Activated T-cell treated with anti-CD3 and anti-CD28 coated beads, Interleukin-2, amount 50 U/mL, for 72 hours (primary cell): ENCODE data around the gene TDP1. TPM values are rescaled to one million over a fixed set of nuclear protein-coding genes. Genes with fewer than 3 reads are reported as not detected.

Source experiments
- ATAC-seq, 2 donors: fragments of 150-1000 bp; cut with Tn5 transposase; replicated peaks in 1 of 2; 2 replicates each; pipeline ENCODE4 v1.10.0; 2021; ENCODE audit warnings: moderate library complexity in 2 of 2, mild to moderate bottlenecking in 1 of 2
- DNase-seq, 2 donors: peaks; one replicate each; pipeline ENCODE4 v3.0.0; 2021 to 2022; ENCODE audit warnings: mixed read lengths in 1 of 2
- H3K27ac Mint-ChIP-seq: one replicate; pipeline ENCODE4 v1.8.0; 2022; ENCODE audit warnings: mild to moderate bottlenecking, moderate library complexity, mixed read lengths
- H3K27me3 Mint-ChIP-seq: one replicate; pipeline ENCODE4 v1.8.0; 2022; ENCODE audit warnings: low read depth, mixed read lengths
- H3K36me3 Mint-ChIP-seq, 2 donors: one replicate each; pipeline ENCODE4 v1.8.0; 2022; ENCODE audit warnings: mixed read lengths in 2 of 2, mild to moderate bottlenecking in 1 of 2; ENCODE audit not compliant: insufficient read depth in 2 of 2
- H3K4me1 Mint-ChIP-seq: one replicate; pipeline ENCODE4 v1.8.0; 2022; ENCODE audit warnings: low read depth, mixed read lengths
- H3K4me3 Mint-ChIP-seq, 2 donors: one replicate each; pipeline ENCODE4 v1.8.0; 2022; ENCODE audit warnings: mild to moderate bottlenecking in 2 of 2, mixed read lengths in 2 of 2, moderate library complexity in 2 of 2
- H3K9me3 Mint-ChIP-seq, 2 donors: one replicate each; pipeline ENCODE4 v1.8.0; 2022; ENCODE audit warnings: mixed read lengths in 2 of 2
- total RNA-seq, 2 donors: library from RNA; stranded (reverse); gene quantifications; one replicate each; pipeline ENCODE4 v1.2.3, GENCODE V29; 2022

The TDP1 gene
- 10 to 100 TPM; 98.4 to 99.1 TPM for total RNA-seq

GRCh38 chr14:89955745-89956660, at the start of gene TDP1:
TDP1 (plus strand) TSS chr14:89955927; CDS start chr14:89963115, 7,188 bp downstream.
- H3K4me3 Mint-ChIP-seq, result peak within 1 kb of the TSS; percentile 91 to 96
- DNase-seq (peak; percentile 97 to 98), ATAC-seq (peak; percentile 73 to 76)
- no peaks in the 10 kb centered on the region for H3K27me3 Mint-ChIP-seq
- peaks cover 58% of the 10 kb centered on the region for H3K4me1 Mint-ChIP-seq
- H3K27ac Mint-ChIP-seq, result peak within 1 kb of the TSS; percentile 96
- peaks cover 18 to 22% of the 10 kb centered on the region in 2 donors for H3K36me3 Mint-ChIP-seq
- H3K9me3 Mint-ChIP-seq, result no peaks in the 10 kb centered on the region

- Mint-ChIP-seq H3K4me3 (no peak overlapping the region), H3K27ac (no peak overlapping the region), H3K4me1 (peaks cover 16% of the 10 kb centered on the region), H3K9me3 (no peaks in the 10 kb centered on the region), H3K27me3 (peaks cover 5% of the 10 kb centered on the region), H3K36me3 (no peaks in the 10 kb centered on the region)
- DNase-seq, result no peak
- no peak for ATAC-seq
Measured at GRCh38 chr14:89906000-89906399, 49.7 kb upstream of the TDP1 start.

GRCh38 chr14:89907655-89908054, 48.1 kb upstream of the TDP1 start:
- DNase-seq, result no peak

GRCh38 chr14:89908712-89909450, 46.8 kb upstream of the TDP1 start:
- Mint-ChIP-seq H3K4me1 (peaks cover 8% of the 10 kb centered on the region), H3K27me3 (peaks cover 7% of the 10 kb centered on the region), H3K9me3 (no peaks in the 10 kb centered on the region), H3K36me3 (no peaks in the 10 kb centered on the region), H3K27ac (no peak overlapping the region), H3K4me3 (no peak overlapping the region)
- ATAC-seq, result no peak
- DNase-seq, result no peak

More at GRCh38 chr14:89907655-89908054, 48.1 kb upstream of the TDP1 start:
- Mint-ChIP-seq H3K4me1 (peaks cover 16% of the 10 kb centered on the region), H3K27me3 (peaks cover 5% of the 10 kb centered on the region), H3K27ac (no peak overlapping the region), H3K9me3 (no peaks in the 10 kb centered on the region), H3K4me3 (no peak overlapping the region), H3K36me3 (no peaks in the 10 kb centered on the region)
- no peak for ATAC-seq

GRCh38 chr14:89909586-89909985, 46.1 kb upstream of the TDP1 start:
- H3K27me3 Mint-ChIP-seq, result peaks cover 12% of the 10 kb centered on the region
- no peak overlapping the region for H3K4me3 Mint-ChIP-seq
- DNase-seq (no peak), ATAC-seq (no peak)
- no peaks in the 10 kb centered on the region for H3K9me3 Mint-ChIP-seq
- H3K27ac Mint-ChIP-seq, result no peak overlapping the region
- H3K4me1 Mint-ChIP-seq, result peaks cover 8% of the 10 kb centered on the region
- H3K36me3 Mint-ChIP-seq, result no peaks in the 10 kb centered on the region

GRCh38 chr14:89910691-89911009, 45.1 kb upstream of the TDP1 start:
- Mint-ChIP-seq H3K9me3 (no peaks in the 10 kb centered on the region), H3K27me3 (peaks cover 14% of the 10 kb centered on the region), H3K4me1 (peaks cover 3% of the 10 kb centered on the region), H3K4me3 (no peak overlapping the region), H3K27ac (no peak overlapping the region), H3K36me3 (no peaks in the 10 kb centered on the region)
- DNase-seq (no peak), ATAC-seq (no peak)

GRCh38 chr14:89911010-89911919, 44.5 kb upstream of the TDP1 start:
- no peaks in the 10 kb centered on the region for H3K9me3 Mint-ChIP-seq
- H3K36me3 Mint-ChIP-seq, result no peaks in the 10 kb centered on the region
- H3K4me3 Mint-ChIP-seq, result no peak overlapping the region
- DNase-seq (no peak), ATAC-seq (no peak)
- H3K27me3 Mint-ChIP-seq, result peaks cover 16% of the 10 kb centered on the region
- H3K27ac Mint-ChIP-seq, result no peak overlapping the region
- no peaks in the 10 kb centered on the region for H3K4me1 Mint-ChIP-seq

- Mint-ChIP-seq H3K9me3 (no peaks in the 10 kb centered on the region), H3K4me3 (no peak overlapping the region), H3K27me3 (peaks cover 18% of the 10 kb centered on the region), H3K4me1 (no peaks in the 10 kb centered on the region), H3K27ac (no peak overlapping the region), H3K36me3 (no peaks in the 10 kb centered on the region)
- DNase-seq (no peak), ATAC-seq (no peak)
Measured at GRCh38 chr14:89912221-89912620, 43.5 kb upstream of the TDP1 start.

- H3K36me3 Mint-ChIP-seq, result no peaks in the 10 kb centered on the region
- no peak overlapping the region for H3K4me3 Mint-ChIP-seq
- ATAC-seq, result no peak
- no peak overlapping the region for H3K27ac Mint-ChIP-seq
- no peaks in the 10 kb centered on the region for H3K4me1 Mint-ChIP-seq
- H3K27me3 Mint-ChIP-seq, result peaks cover 20% of the 10 kb centered on the region
- no peak for DNase-seq
- no peaks in the 10 kb centered on the region for H3K9me3 Mint-ChIP-seq
Measured at GRCh38 chr14:89912667-89913211, 43.0 kb upstream of the TDP1 start.

GRCh38 chr14:89915114-89915878, 40.4 kb upstream of the TDP1 start:
- Mint-ChIP-seq H3K27me3 (peaks cover 20% of the 10 kb centered on the region), H3K36me3 (no peaks in the 10 kb centered on the region), H3K4me3 (no peak overlapping the region), H3K9me3 (no peaks in the 10 kb centered on the region), H3K27ac (no peak overlapping the region), H3K4me1 (no peaks in the 10 kb centered on the region)
- no peak for ATAC-seq
- DNase-seq, result peak; percentile 47 to 60

GRCh38 chr14:89918721-89919120, 37.0 kb upstream of the TDP1 start:
- H3K4me1 Mint-ChIP-seq, result peaks cover 5% of the 10 kb centered on the region
- DNase-seq (no peak), ATAC-seq (no peak)
- no peak overlapping the region for H3K4me3 Mint-ChIP-seq
- H3K9me3 Mint-ChIP-seq, result no peaks in the 10 kb centered on the region
- peak overlapping the region; percentile 18 for H3K27ac Mint-ChIP-seq
- H3K27me3 Mint-ChIP-seq, result peaks cover 20% of the 10 kb centered on the region
- H3K36me3 Mint-ChIP-seq, result no peaks in the 10 kb centered on the region

GRCh38 chr14:89920056-89920455, 35.7 kb upstream of the TDP1 start:
- no peak for DNase-seq
- no peak overlapping the region for H3K4me3 Mint-ChIP-seq
- H3K4me1 Mint-ChIP-seq, result peaks cover 5% of the 10 kb centered on the region
- ATAC-seq, result no peak
- no peaks in the 10 kb centered on the region for H3K36me3 Mint-ChIP-seq
- H3K27ac Mint-ChIP-seq, result no peak overlapping the region
- H3K9me3 Mint-ChIP-seq, result no peaks in the 10 kb centered on the region
- peaks cover 13% of the 10 kb centered on the region for H3K27me3 Mint-ChIP-seq
